Muscle of arm (tissue), 12 donors: ENCODE data around the gene RNF2. TPM values are rescaled to one million over a fixed set of nuclear protein-coding genes. Genes with fewer than 3 reads are reported as not detected.
"Not testable (repeated sequence)": the region's sequence is repeated elsewhere in the genome, so short reads cannot be mapped to it uniquely, and the experiment has no call there.

ENCODE experiments used
- DNase-seq: peaks from one replicate; pipeline ENCODE4 v3.0.0-alpha.2; 2013
- polyA plus RNA-seq, 12 donors: library from polyadenylated mRNA; unstranded; fragments of 120-200 nt; gene quantifications; one replicate each; pipeline ENCODE4 v1.2.1, GENCODE V29; 2013; ENCODE audit not compliant: insufficient read length in 12 of 12

The RNF2 gene
- polyA plus RNA-seq, 12 donors, result 23.8 to 52.6 (median 44.3) TPM; not detected in 1

GRCh38 chr1:185045814-185046492 lies 595 bp downstream of the RNF2 start:
- peak; percentile 49 for DNase-seq

- DNase-seq, result no peak
Measured at GRCh38 chr1:185046668-185047067, 1.3 kb downstream of the RNF2 start.

DNA sequence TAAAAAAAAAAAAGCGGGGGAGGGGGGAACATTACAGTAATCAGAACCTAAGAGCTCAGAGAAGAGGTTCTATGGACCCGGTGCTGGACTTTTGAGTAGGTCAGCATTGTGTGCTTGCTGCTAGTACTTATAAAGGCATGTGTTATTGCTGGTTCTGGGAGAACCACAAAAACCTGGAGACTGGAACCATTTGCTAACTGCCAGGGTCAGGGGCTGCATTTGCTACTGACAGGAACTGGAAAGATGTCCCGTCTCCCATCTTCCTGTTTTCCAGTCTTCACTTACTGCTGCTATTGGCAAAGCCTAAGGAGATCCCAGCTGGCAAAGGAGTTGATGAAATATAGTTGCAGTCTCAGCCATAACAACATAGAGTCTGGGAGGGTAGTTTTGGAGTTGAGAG lies 4.3 kb downstream of the RNF2 start:
- DNase-seq, result no peak

- no peak for DNase-seq
Measured at GRCh38 chr1:185050823-185051451, 5.6 kb downstream of the RNF2 start.

GRCh38 chr1:185053204-185053603 lies 7.8 kb downstream of the RNF2 start:
- no peak for DNase-seq

- DNase-seq, result no peak
Measured at GRCh38 chr1:185054365-185055060, 9.2 kb downstream of the RNF2 start.

DNA sequence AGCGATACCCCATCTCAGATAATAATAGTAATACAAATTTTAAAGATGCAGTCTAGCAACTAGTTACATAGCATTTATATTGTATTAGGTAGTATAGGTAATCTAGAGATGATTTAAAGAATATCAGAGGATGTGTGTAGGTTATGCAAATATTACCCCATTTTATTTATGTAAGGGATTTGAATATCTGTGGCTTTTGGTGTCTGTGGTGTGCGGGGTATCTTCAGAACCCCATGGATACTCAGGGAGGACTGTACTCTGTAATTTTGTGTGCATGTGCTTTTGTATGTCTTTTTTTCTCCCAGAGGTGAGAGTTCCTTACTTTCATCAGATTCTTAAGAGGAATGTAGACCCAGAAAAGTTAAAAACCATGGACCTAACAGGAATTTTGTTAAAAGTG lies 12.8 kb downstream of the RNF2 start:
- DNase-seq, result no peak

DNA sequence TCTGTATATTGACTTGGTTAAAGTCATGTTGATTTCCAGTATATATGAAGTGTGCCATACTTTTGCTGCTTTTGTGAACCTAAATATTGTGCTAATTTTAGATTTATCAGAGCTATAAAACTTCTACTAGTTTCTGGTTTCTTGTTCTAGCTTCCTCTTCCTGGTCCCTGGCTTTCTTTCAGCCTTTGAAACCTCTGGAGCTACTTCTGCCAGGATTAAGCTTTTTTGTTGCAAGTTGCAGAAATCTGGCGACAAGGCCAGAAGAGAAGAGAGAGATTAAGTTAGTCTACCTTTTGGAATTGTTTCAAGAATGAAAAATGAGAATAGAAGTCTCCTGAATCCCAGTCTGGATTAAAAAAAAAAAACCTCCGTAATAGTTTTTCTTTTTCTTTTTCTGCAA lies 13.5 kb downstream of the RNF2 start:
- no peak for DNase-seq

- no peak for DNase-seq
Measured at GRCh38 chr1:185059950-185060571, 14.7 kb downstream of the RNF2 start.

- no peak for DNase-seq
Measured at GRCh38 chr1:185062710-185063370, 17.5 kb downstream of the RNF2 start.

- no peak for DNase-seq
Measured at GRCh38 chr1:185063719-185064118, 18.4 kb downstream of the RNF2 start.

DNA sequence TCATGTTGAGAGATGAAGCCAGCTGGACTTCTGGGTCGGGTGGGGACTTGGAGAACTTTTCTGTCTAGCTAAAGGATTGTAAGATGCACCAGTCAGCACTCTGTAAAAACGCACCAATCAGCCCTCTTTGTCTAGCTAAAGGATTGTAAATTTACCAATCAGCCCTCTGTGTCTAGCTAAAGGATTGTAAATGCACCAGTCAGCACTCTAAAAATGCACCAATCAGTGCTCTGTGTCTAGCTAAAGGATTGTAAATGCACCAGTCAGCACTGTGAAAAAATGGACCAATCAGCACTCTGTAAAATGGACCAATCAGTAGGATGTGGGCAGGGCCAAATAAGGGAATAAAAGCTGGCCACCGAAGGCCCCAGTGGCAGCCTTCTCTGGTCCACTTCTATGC lies 19.6 kb downstream of the RNF2 start:
- not testable (repeated sequence) for DNase-seq

DNA sequence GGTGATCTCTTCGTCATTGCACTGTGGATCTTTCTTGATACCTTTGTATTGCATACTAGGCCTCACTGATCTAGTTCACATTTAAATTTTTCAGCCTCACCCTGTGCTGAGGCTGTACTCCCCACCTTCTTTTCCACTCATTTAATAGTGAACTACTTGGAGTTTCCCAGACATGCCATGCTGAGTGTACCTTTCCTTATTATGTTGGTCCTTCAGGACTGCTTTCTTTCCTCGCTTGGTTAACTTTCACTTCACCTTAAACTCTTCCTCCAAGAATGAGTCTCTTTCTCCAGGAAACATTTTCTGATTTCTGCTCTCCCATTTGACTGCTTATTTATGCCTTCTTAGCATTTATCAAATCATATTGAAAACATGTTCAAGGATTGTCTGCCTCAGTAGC lies 20.8 kb downstream of the RNF2 start:
- no peak for DNase-seq

DNA sequence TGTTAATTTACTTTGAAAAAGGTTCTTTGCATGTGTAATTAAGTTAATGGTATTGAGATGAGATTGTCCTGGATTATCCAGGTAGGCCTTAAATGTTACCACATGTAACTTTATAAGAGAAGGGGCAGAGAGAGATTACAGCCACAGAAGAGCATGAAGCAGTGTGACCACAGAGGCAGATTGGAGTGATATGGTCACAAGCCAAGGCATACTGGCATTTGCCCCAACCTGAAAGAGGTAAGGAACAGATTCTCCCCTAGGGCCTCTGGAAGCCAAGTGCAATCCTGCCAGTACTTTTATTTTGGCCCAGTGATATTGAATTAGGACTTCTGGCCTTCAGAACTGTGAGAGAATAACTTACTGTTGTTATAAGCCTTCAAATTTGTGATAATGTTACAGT lies 23.0 kb downstream of the RNF2 start:
- no peak for DNase-seq

DNA sequence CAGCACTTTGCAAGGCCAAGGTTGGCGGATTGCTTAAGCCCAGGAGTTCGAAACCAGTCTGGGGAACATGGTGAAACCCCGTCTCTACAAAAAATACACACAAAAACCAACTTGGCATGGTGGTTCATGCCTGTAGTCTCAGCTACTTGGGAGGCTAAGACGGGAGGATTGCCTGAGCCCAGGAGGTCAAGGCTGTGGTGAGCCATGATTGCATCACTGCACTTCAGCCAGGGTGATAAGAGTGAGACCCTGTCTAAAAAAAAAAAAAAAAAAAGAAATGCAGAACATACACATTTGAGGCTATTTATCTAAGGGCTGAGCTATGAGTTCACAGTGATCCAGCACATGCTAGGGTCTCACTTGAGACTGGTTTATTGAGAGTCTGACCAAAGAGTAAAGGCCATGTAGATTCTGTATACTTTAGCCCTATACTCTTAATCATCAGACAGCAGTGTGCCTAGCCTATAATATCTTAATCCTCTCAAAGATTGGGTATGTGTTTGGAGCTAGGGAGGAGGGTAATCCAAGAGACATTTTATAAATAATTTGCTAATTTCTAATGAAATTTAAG lies 23.9 kb downstream of the RNF2 start:
- DNase-seq, result no peak

DNA sequence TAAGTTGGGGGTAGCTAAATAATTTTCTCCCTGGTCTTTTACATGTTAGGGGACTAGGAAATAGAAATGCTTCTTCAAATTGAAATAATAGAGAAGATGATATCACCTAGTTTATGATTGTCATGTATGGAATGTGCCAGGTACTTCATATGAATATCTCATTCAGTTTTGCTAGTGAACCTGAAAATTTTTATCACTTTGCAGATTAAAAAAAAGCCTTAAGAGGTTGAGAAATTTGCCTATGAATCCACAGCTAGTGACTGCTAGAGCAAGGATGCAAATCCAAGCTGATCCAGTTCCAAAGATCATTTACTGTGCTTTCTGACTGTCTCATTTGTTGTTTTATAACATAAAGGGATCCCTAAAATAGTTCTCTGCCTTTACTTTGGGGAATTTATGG lies 24.7 kb downstream of the RNF2 start:
- no peak for DNase-seq

DNA sequence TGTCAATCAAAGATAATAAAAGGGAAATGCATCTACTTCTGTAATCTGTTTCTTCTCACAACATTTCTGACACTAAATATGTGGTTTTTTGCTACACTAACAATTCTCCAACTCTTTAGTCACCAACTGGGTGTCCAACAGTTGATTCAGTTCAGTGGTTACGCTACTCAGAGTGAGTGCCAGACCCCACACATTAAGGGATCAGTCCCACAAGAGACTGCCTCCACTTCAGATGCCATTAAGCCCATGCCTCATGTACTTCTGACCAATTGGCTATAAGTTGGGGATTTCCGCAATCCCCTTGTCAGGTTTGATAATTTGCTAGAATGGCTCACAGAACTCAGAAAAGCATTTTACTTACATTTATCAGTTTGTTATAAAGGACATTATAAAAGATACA lies 28.4 kb downstream of the RNF2 start:
- DNase-seq, result no peak

DNA sequence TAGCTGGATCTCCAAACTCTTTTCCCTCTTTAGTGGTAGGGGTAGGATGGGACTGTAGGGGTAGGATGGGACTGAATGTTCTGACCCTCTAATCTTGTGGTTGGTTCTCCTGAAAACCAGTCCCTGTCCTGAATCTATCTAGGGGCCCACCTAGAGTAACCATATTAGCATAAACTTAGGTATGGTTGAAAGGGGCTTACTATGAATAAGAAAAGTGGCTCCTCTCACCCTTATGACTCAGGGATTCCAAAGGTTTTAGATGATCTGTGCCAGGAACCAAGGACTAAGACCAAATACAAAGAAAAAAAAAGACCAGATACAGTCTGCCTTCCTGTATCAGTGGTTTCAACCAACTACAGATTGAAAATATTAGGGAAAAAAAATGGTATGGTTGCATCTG lies 28.9 kb downstream of the RNF2 start:
- DNase-seq, result no peak

DNA sequence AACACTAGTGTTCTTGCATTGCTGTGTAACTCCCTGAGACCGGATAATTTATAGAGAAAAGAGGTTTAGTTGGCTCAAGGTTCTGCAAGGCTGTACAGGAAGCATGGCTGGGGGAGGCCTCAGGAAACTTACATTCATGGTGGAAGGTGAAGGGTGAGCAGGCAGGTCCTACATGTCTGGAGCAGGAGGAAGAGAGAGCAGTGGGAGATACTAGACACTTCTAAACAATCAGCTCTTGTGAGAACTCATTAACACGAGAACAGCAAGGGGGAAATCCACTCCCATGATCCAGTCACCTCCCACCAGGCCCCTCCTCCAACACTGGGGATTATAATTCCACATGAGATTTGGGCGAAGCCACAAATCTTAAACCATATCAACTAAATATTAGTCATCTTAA lies 30.1 kb downstream of the RNF2 start:
- no peak for DNase-seq

GRCh38 chr1:185077374-185077773 lies 32.0 kb downstream of the RNF2 start:
- no peak for DNase-seq

GRCh38 chr1:185080422-185080821 lies 35.1 kb downstream of the RNF2 start:
- no peak for DNase-seq

- DNase-seq, result no peak
Measured at GRCh38 chr1:185083818-185084217, 38.5 kb downstream of the RNF2 start.
